ENCODE measurements around the gene ECT2. TPM values are rescaled to one million over a fixed set of nuclear protein-coding genes. Genes with fewer than 3 reads are reported as not detected.
"Not testable (repeated sequence)": the region's sequence is repeated elsewhere in the genome, so short reads cannot be mapped to it uniquely, and the experiment has no call there.

Gene ECT2
- total RNA-seq, 1 experiment from 2014 or later, result 127 TPM

- no peak for DNase-seq (ENCODE audit: low read depth)
Measured at GRCh38 chr3:172813462-172813861, 62.9 kb downstream of the ECT2 start.

- DNase-seq (ENCODE audit: low read depth), result no peak
Measured at GRCh38 chr3:172814738-172815137, 64.2 kb downstream of the ECT2 start.

- DNase-seq (ENCODE audit: low read depth), result no peak
Measured at GRCh38 chr3:172815857-172816256, 65.3 kb downstream of the ECT2 start.

- DNase-seq (ENCODE audit: low read depth), result no peak
Measured at GRCh38 chr3:172816281-172816680, 65.8 kb downstream of the ECT2 start.

GRCh38 chr3:172816968-172817367, 66.4 kb downstream of the ECT2 start:
- DNase-seq (ENCODE audit: low read depth), result no peak

GRCh38 chr3:172820492-172820891, 70.0 kb downstream of the ECT2 start:
- DNase-seq (ENCODE audit: low read depth), result no peak

GRCh38 chr3:172824229-172824628, 73.7 kb downstream of the ECT2 start:
- no peak for DNase-seq (ENCODE audit: low read depth)

GRCh38 chr3:172827231-172827630, 76.7 kb downstream of the ECT2 start:
- DNase-seq (ENCODE audit: low read depth), result not testable (repeated sequence)

GRCh38 chr3:172832983-172833382, 82.5 kb downstream of the ECT2 start:
- DNase-seq (ENCODE audit: low read depth), result no peak

GRCh38 chr3:172836390-172836997, 86.0 kb downstream of the ECT2 start:
- DNase-seq (ENCODE audit: low read depth), result peak; percentile 69

GRCh38 chr3:172839679-172840078, 89.2 kb downstream of the ECT2 start:
- no peak for DNase-seq (ENCODE audit: low read depth)

- DNase-seq (ENCODE audit: low read depth), result no peak
Measured at GRCh38 chr3:172840463-172840862, 89.9 kb downstream of the ECT2 start.

- no peak for DNase-seq (ENCODE audit: low read depth)
Measured at GRCh38 chr3:172840913-172841312, 90.4 kb downstream of the ECT2 start.

- DNase-seq (ENCODE audit: low read depth), result no peak
Measured at GRCh38 chr3:172844428-172844827, 93.9 kb downstream of the ECT2 start.

- peak; percentile 43 for DNase-seq (ENCODE audit: low read depth)
Measured at GRCh38 chr3:172846103-172846561, 95.6 kb downstream of the ECT2 start.

- DNase-seq (ENCODE audit: low read depth), result peak; percentile 84
Measured at GRCh38 chr3:172846706-172847105, 96.2 kb downstream of the ECT2 start.

GRCh38 chr3:172847292-172847691, 96.8 kb downstream of the ECT2 start:
- DNase-seq (ENCODE audit: low read depth), result no peak

GRCh38 chr3:172848910-172849309, 98.4 kb downstream of the ECT2 start:
- peak; percentile 65 for DNase-seq (ENCODE audit: low read depth)

- no peak for DNase-seq (ENCODE audit: low read depth)
Measured at GRCh38 chr3:172853005-172853404, 102.5 kb downstream of the ECT2 start.

- DNase-seq (ENCODE audit: low read depth), result peak; percentile 43
Measured at GRCh38 chr3:172853921-172854666, 103.6 kb downstream of the ECT2 start.

GRCh38 chr3:172855037-172855436, 104.5 kb downstream of the ECT2 start:
- no peak for DNase-seq (ENCODE audit: low read depth)

- DNase-seq (ENCODE audit: low read depth), result peak; percentile 78
Measured at GRCh38 chr3:172856795-172857742, 106.5 kb downstream of the ECT2 start.
